ENCODE results near the gene GUK1. TPM values are rescaled to one million over a fixed set of nuclear protein-coding genes. Genes with fewer than 3 reads are reported as not detected.

Gene GUK1
- total and polyA plus RNA-seq, 4 donors: 158 to 476 (median 307) TPM

- no peak for DNase-seq
- H3K9me3 ChIP-seq (ENCODE audit: control insufficient read depth in 4 of 4, insufficient read depth in 3 of 4, low read length in 3 of 4): no peaks in the 10 kb centered on the region
- no peak overlapping the region for H3K9ac ChIP-seq (ENCODE audit: insufficient read depth in 1 of 2, low read length in 2 of 2)
- H3K4me1 ChIP-seq (ENCODE audit: control insufficient read depth in 5 of 5, insufficient read depth in 5 of 5, low read length in 5 of 5): peaks cover 0 to 16% (median 0%) of the 10 kb centered on the region in 5 donors
- no peak for TF ChIP-seq CTCF (IDR thresholded peaks at IDR 0.05; ENCODE audit: control extremely low read depth, extremely low read depth)
- peaks cover 0 to 16% (median 10%) of the 10 kb centered on the region in 4 donors for H3K36me3 ChIP-seq (ENCODE audit: control insufficient read depth in 4 of 4, insufficient read depth in 4 of 4, low read length in 4 of 4)
- peak overlapping the region in 1 of 2 donors; percentile 68 for H3K27ac ChIP-seq (ENCODE audit: low read depth in 1 of 2, low read length in 1 of 2)
- ATAC-seq (ENCODE audit: insufficient read depth, low FRiP score): no peak
- H3K27me3 ChIP-seq (ENCODE audit: control insufficient read depth in 3 of 3, insufficient read depth in 3 of 3, low read length in 2 of 3): no peaks in the 10 kb centered on the region
- WGBS, 2 donors: 81 to 85% methylated on average over 5 of the region's 5 CpGs
- no peak overlapping the region for H3K4me3 ChIP-seq
Measured at GRCh38 chr1:228177183-228177475, 37.0 kb downstream of the GUK1 start.

- TF ChIP-seq CTCF (IDR thresholded peaks at IDR 0.05; ENCODE audit: control extremely low read depth, extremely low read depth): no peak
- no peak overlapping the region for H3K4me3 ChIP-seq
- no peaks in the 10 kb centered on the region for H3K9me3 ChIP-seq (ENCODE audit: control insufficient read depth in 4 of 4, insufficient read depth in 3 of 4, low read length in 3 of 4)
- DNase-seq: no peak
- peaks cover 0 to 16% (median 0%) of the 10 kb centered on the region in 5 donors for H3K4me1 ChIP-seq (ENCODE audit: control insufficient read depth in 5 of 5, insufficient read depth in 5 of 5, low read length in 5 of 5)
- H3K36me3 ChIP-seq (ENCODE audit: control insufficient read depth in 4 of 4, insufficient read depth in 4 of 4, low read length in 4 of 4): peaks cover 0 to 16% (median 10%) of the 10 kb centered on the region in 4 donors
- H3K27me3 ChIP-seq (ENCODE audit: control insufficient read depth in 3 of 3, insufficient read depth in 3 of 3, low read length in 2 of 3): no peaks in the 10 kb centered on the region
- ATAC-seq (ENCODE audit: insufficient read depth, low FRiP score): no peak
- 68 to 71% methylated on average over 12 of the region's 12 CpGs for WGBS, 2 donors
- no peak overlapping the region for H3K9ac ChIP-seq (ENCODE audit: insufficient read depth in 1 of 2, low read length in 2 of 2)
- peak overlapping the region in 1 of 2 donors; percentile 66 for H3K27ac ChIP-seq (ENCODE audit: low read depth in 1 of 2, low read length in 1 of 2)
Measured at GRCh38 chr1:228177721-228178710, 37.9 kb downstream of the GUK1 start.

GRCh38 chr1:228178737-228179684 lies 38.9 kb downstream of the GUK1 start:
- Histone ChIP-seq H3K4me1 (ENCODE audit: control insufficient read depth in 5 of 5, insufficient read depth in 5 of 5, low read length in 5 of 5) (peaks cover 0 to 16% (median 0%) of the 10 kb centered on the region in 5 donors), H3K9me3 (ENCODE audit: control insufficient read depth in 4 of 4, insufficient read depth in 3 of 4, low read length in 3 of 4) (no peaks in the 10 kb centered on the region), H3K36me3 (ENCODE audit: control insufficient read depth in 4 of 4, insufficient read depth in 4 of 4, low read length in 4 of 4) (peaks cover 0 to 16% (median 10%) of the 10 kb centered on the region in 4 donors), H3K27me3 (ENCODE audit: control insufficient read depth in 3 of 3, insufficient read depth in 3 of 3, low read length in 2 of 3) (no peaks in the 10 kb centered on the region), H3K9ac (ENCODE audit: insufficient read depth in 1 of 2, low read length in 2 of 2) (no peak overlapping the region), H3K4me3 (no peak overlapping the region), H3K27ac (ENCODE audit: low read depth in 1 of 2, low read length in 1 of 2) (peak overlapping the region in 1 of 2 donors; percentile 29)
- 43 to 55% methylated on average over 12 of the region's 12 CpGs for WGBS, 2 donors
- DNase-seq (peak in 2 of 3 donors; percentile 42 to 45), ATAC-seq (ENCODE audit: insufficient read depth, low FRiP score) (no peak)
- TF ChIP-seq CTCF (IDR thresholded peaks at IDR 0.05; ENCODE audit: control extremely low read depth, extremely low read depth): no peak
